Neural cell (in vitro differentiated cells): ENCODE measurements around the gene ZBTB7B. TPM values are rescaled to one million over a fixed set of nuclear protein-coding genes. Genes with fewer than 3 reads are reported as not detected.

Experiments
- H2AFZ ChIP-seq: fragments of 200-600, 300-800 bp; sonication (generic), shearing (Covaris generic); 2 replicates; pipeline ENCODE4 v1.6.0; 2014; ENCODE audit warnings: low read depth, mild to moderate bottlenecking, antibody characterized with exemption, low read length, moderate library complexity
- H3F3A ChIP-seq: fragments of 200-600 bp; shearing (Covaris generic); 2 replicates; pipeline ENCODE4 v1.6.1; 2016; ENCODE audit warnings: mild to moderate bottlenecking, moderate library complexity, mixed read lengths, antibody characterized with exemption, low read length; ENCODE audit not compliant: insufficient read depth, poor library complexity, severe bottlenecking
- H3K27ac ChIP-seq: fragments of 200-600, 300-800 bp; sonication (generic), shearing (Covaris generic); 2 replicates; pipeline ENCODE4 v1.5.1; 2014; ENCODE audit warnings: mild to moderate bottlenecking, low read length, moderate library complexity
- H3K27me3 ChIP-seq: fragments of 300-800, 200-600 bp; sonication (generic), shearing (Covaris generic); 2 replicates; pipeline ENCODE4 v1.6.0; 2014; ENCODE audit warnings: mild to moderate bottlenecking, low read depth, low read length, moderate library complexity; ENCODE audit not compliant: insufficient read depth
- H3K36me3 ChIP-seq: fragments of 300-800, 200-600 bp; sonication (generic), shearing (Covaris generic); 2 replicates; pipeline ENCODE4 v1.5.1; 2014; ENCODE audit warnings: mild to moderate bottlenecking, antibody characterized with exemption, low read length, moderate library complexity; ENCODE audit not compliant: insufficient read depth
- H3K4me2 ChIP-seq: fragments of 300-800, 200-600 bp; sonication (generic), shearing (Covaris generic); 2 replicates; pipeline ENCODE4 v1.6.0; 2014; ENCODE audit warnings: mild to moderate bottlenecking, low read length
- H3K4me3 ChIP-seq: fragments of 300-800, 200-600 bp; sonication (generic), shearing (Covaris generic); 2 replicates; pipeline ENCODE4 v1.5.1; 2014; ENCODE audit warnings: mild to moderate bottlenecking, low read length, moderate library complexity
- H3K79me2 ChIP-seq: fragments of 200-600 bp; shearing (Covaris generic); replicated peaks from 2 replicates; pipeline ENCODE4 v1.6.0; 2014; ENCODE audit warnings: mild to moderate bottlenecking, low read length, moderate library complexity; ENCODE audit not compliant: insufficient read depth
- H3K9ac ChIP-seq: fragments of 300-800, 200-600 bp; sonication (generic), shearing (Covaris generic); 2 replicates; pipeline ENCODE4 v1.6.1; 2016; ENCODE audit warnings: mild to moderate bottlenecking, low read length, mixed read lengths
- H3K9me2 ChIP-seq: fragments of 200-600 bp; shearing (Covaris generic); 2 replicates; pipeline ENCODE4 v1.6.1; 2016; ENCODE audit warnings: mild to moderate bottlenecking, low read length, mixed read lengths; ENCODE audit not compliant: insufficient read depth
- H3K9me3 ChIP-seq: fragments of 200-600, 300-800 bp; sonication (generic), shearing (Covaris generic); 2 replicates; pipeline ENCODE4 v1.6.1; 2016; ENCODE audit warnings: mild to moderate bottlenecking, mixed run types, low read length, moderate library complexity, mixed read lengths
- H4K20me1 ChIP-seq: fragments of 200-600 bp; shearing (Covaris generic); 2 replicates; pipeline ENCODE4 v1.6.1; 2016; ENCODE audit warnings: mild to moderate bottlenecking, mixed run types; ENCODE audit not compliant: insufficient read depth
- EP300 ChIP-seq: fragments of 450-650 bp; conservative IDR thresholded peaks from 2 replicates; pipeline ENCODE4 v1.6.1; 2014; ENCODE audit warnings: antibody characterized with exemption, mild to moderate bottlenecking, moderate library complexity; ENCODE audit not compliant: poor library complexity, severe bottlenecking
- EZH2 ChIP-seq: fragments of 200-600, 300-800 bp; shearing (Covaris generic), sonication (generic); IDR thresholded peaks from 2 replicates; pipeline ENCODE4 v1.6.1; 2014; ENCODE audit warnings: antibody characterized with exemption, low read length, borderline replicate concordance, mild to moderate bottlenecking; ENCODE audit not compliant: insufficient read depth, poor library complexity, severe bottlenecking
- MXI1 ChIP-seq: fragments of 450-650 bp; conservative IDR thresholded peaks from 2 replicates; pipeline ENCODE4 v1.6.1; 2014; ENCODE audit warnings: antibody characterized with exemption, mild to moderate bottlenecking; ENCODE audit not compliant: poor library complexity, severe bottlenecking
- POLR2AphosphoS5 ChIP-seq: IDR thresholded peaks from 2 replicates; pipeline ENCODE4 v1.6.1; 2012
- RAD21 ChIP-seq: fragments of 450-650 bp; conservative IDR thresholded peaks from 2 replicates; pipeline ENCODE4 v1.6.1; 2014; ENCODE audit warnings: antibody characterized with exemption, mild to moderate bottlenecking, moderate library complexity
- REST ChIP-seq: IDR thresholded peaks from 2 replicates; pipeline ENCODE4 v1.6.1; 2012; ENCODE audit warnings: borderline replicate concordance
- SMC3 ChIP-seq: fragments of 450-650 bp; conservative IDR thresholded peaks from 2 replicates; pipeline ENCODE4 v1.6.1; 2014; ENCODE audit warnings: antibody characterized with exemption, mild to moderate bottlenecking, moderate library complexity; ENCODE audit not compliant: poor library complexity
- TAF1 ChIP-seq: IDR thresholded peaks from 2 replicates; pipeline ENCODE4 v1.6.1; 2012; ENCODE audit warnings: low read depth
- polyA plus RNA-seq: library from polyadenylated mRNA; depleted of rRNA; stranded (reverse); fragments of >200 nt; gene quantifications from 2 replicates; pipeline ENCODE4 v1.2.3, GENCODE V29; 2014
- TF ChIP-seq, protein P1 (sequence below): fragments of 450-650 bp; IDR thresholded peaks from 2 replicates; pipeline ENCODE4 v1.5.1; 2014; ENCODE audit warnings: antibody characterized with exemption, mild to moderate bottlenecking, moderate library complexity; ENCODE audit not compliant: poor library complexity, severe bottlenecking

The ZBTB7B gene
- polyA plus RNA-seq, 1 donor from 2014 or later = 0.54 TPM

GRCh38 chr1:154987326-154987725, 15.3 kb upstream of the ZBTB7B start:
- Histone ChIP-seq H3K9me2 (no peaks in the 10 kb centered on the region), H3F3A (no peaks in the 10 kb centered on the region), H3K4me3 (no peak overlapping the region), H3K4me2 (no peak overlapping the region), H3K9ac (no peak overlapping the region), H3K27me3 (no peaks in the 10 kb centered on the region), H3K36me3 (no peaks in the 10 kb centered on the region), H3K9me3 (no peaks in the 10 kb centered on the region), H4K20me1 (no peaks in the 10 kb centered on the region), H3K79me2 (peaks cover 17% of the 10 kb centered on the region), H3K27ac (no peak overlapping the region), H2AFZ (no peak overlapping the region)
- no peak for TF ChIP-seq REST
- TF ChIP-seq, protein P1, sequence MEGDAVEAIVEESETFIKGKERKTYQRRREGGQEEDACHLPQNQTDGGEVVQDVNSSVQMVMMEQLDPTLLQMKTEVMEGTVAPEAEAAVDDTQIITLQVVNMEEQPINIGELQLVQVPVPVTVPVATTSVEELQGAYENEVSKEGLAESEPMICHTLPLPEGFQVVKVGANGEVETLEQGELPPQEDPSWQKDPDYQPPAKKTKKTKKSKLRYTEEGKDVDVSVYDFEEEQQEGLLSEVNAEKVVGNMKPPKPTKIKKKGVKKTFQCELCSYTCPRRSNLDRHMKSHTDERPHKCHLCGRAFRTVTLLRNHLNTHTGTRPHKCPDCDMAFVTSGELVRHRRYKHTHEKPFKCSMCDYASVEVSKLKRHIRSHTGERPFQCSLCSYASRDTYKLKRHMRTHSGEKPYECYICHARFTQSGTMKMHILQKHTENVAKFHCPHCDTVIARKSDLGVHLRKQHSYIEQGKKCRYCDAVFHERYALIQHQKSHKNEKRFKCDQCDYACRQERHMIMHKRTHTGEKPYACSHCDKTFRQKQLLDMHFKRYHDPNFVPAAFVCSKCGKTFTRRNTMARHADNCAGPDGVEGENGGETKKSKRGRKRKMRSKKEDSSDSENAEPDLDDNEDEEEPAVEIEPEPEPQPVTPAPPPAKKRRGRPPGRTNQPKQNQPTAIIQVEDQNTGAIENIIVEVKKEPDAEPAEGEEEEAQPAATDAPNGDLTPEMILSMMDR = no peak
- TF ChIP-seq EP300 = no peak
- no peak for TF ChIP-seq EZH2
- no peak for TF ChIP-seq TAF1
- no peak for TF ChIP-seq MXI1
- TF ChIP-seq SMC3 = no peak
- no peak for TF ChIP-seq POLR2AphosphoS5
- no peak for TF ChIP-seq RAD21

- H4K20me1 ChIP-seq = no peaks in the 10 kb centered on the region
- H3K4me2 ChIP-seq = no peak overlapping the region
- H3K79me2 ChIP-seq = peaks cover 17% of the 10 kb centered on the region
- no peaks in the 10 kb centered on the region for H3F3A ChIP-seq
- H3K9me3 ChIP-seq = no peaks in the 10 kb centered on the region
- H3K9me2 ChIP-seq = no peaks in the 10 kb centered on the region
- no peak overlapping the region for H3K27ac ChIP-seq
- no peak overlapping the region for H3K9ac ChIP-seq
- TF ChIP-seq RAD21 = no peak
- no peak for TF ChIP-seq EP300
- TF ChIP-seq TAF1 = no peak
- no peak for TF ChIP-seq POLR2AphosphoS5
- TF ChIP-seq SMC3 = no peak
- TF ChIP-seq, protein P1 = no peak
- TF ChIP-seq EZH2 = no peak
- no peak for TF ChIP-seq REST
- TF ChIP-seq MXI1 = no peak
- no peaks in the 10 kb centered on the region for H3K27me3 ChIP-seq
- no peak overlapping the region for H3K4me3 ChIP-seq
- H3K36me3 ChIP-seq = no peaks in the 10 kb centered on the region
- H2AFZ ChIP-seq = no peak overlapping the region
These were observed 14.3 kb upstream of the ZBTB7B start for GRCh38 chr1:154988058-154988954.
